Measurements from ENCODE around the gene HDGFL2. TPM values are rescaled to one million over a fixed set of nuclear protein-coding genes. Genes with fewer than 3 reads are reported as not detected.

The HDGFL2 gene
- total and polyA plus RNA-seq, 7 experiments from 2014 or later: 14.0 to 64.6 (median 31.5) TPM

- no peaks in the 10 kb centered on the region for H3K9me3 ChIP-seq (ENCODE audit: control insufficient read depth in 2 of 3, low read length in 3 of 3)
- CTCF ChIA-PET: interaction anchor here (1.5 kb wide), 1 partner anchor 22 kb away, joined by 3 read pairs; no protein-coding TSS in a partner anchor
- no peak overlapping the region for H3K27ac ChIP-seq (ENCODE audit: low read depth, low read length)
- Mint-ChIP-seq H3K4me3 (no peak overlapping the region), H3K4me1 (peaks cover 0 to 8% (median 0%) of the 10 kb centered on the region in 7 donors), H3K36me3 (peaks cover 0 to 21% (median 7%) of the 10 kb centered on the region in 5 donors), H3K9me3 (no peaks in the 10 kb centered on the region), H3K27me3 (no peaks in the 10 kb centered on the region), H3K27ac (no peak overlapping the region)
- H3K4me3 ChIP-seq (ENCODE audit: low read length): no peak overlapping the region
- no peaks in the 10 kb centered on the region for H3K27me3 ChIP-seq (ENCODE audit: control insufficient read depth in 2 of 2, insufficient read depth in 2 of 2, low read length in 2 of 2)
- ATAC-seq (no peak), DNase-seq (no peak)
- intact Hi-C loops (cut with micrococcal nuclease): no loop called here
- POLR2A ChIA-PET: interaction anchor here (0.6 kb wide), 1 partner anchor 19 kb away, joined by 3 read pairs; no protein-coding TSS in a partner anchor
- H3K4me1 ChIP-seq (ENCODE audit: control insufficient read depth in 2 of 2, insufficient read depth in 2 of 2, low read length in 2 of 2): no peaks in the 10 kb centered on the region
- peaks cover 0 to 67% (median 9%) of the 10 kb centered on the region in 3 experiments for H3K36me3 ChIP-seq (ENCODE audit: control insufficient read depth in 2 of 3, insufficient read depth in 3 of 3, low read length in 3 of 3)
Observed at GRCh38 chr19:4502282-4503131, 30.4 kb downstream of the HDGFL2 start.

GRCh38 chr19:4503132-4503824 is 31.2 kb downstream of the HDGFL2 start:
- intact Hi-C loops (cut with micrococcal nuclease): no loop called here
- no peak overlapping the region for H3K27ac Mint-ChIP-seq
- DNase-seq: no peak

GRCh38 chr19:4503825-4504170 is 31.7 kb downstream of the HDGFL2 start:
- Mint-ChIP-seq H3K4me1 (peaks cover 0 to 8% (median 0%) of the 10 kb centered on the region in 7 donors), H3K36me3 (peaks cover 0 to 21% (median 7%) of the 10 kb centered on the region in 5 donors), H3K4me3 (no peak overlapping the region), H3K27me3 (no peaks in the 10 kb centered on the region), H3K27ac (no peak overlapping the region), H3K9me3 (no peaks in the 10 kb centered on the region)
- no peak for ATAC-seq
- Histone ChIP-seq H3K27ac (ENCODE audit: low read depth, low read length) (no peak overlapping the region), H3K36me3 (ENCODE audit: control insufficient read depth in 2 of 3, insufficient read depth in 3 of 3, low read length in 3 of 3) (peaks cover 0 to 54% (median 0%) of the 10 kb centered on the region in 3 experiments), H3K27me3 (ENCODE audit: control insufficient read depth in 2 of 2, insufficient read depth in 2 of 2, low read length in 2 of 2) (no peaks in the 10 kb centered on the region), H3K4me1 (ENCODE audit: control insufficient read depth in 2 of 2, insufficient read depth in 2 of 2, low read length in 2 of 2) (no peaks in the 10 kb centered on the region), H3K9me3 (ENCODE audit: control insufficient read depth in 2 of 3, low read length in 3 of 3) (no peaks in the 10 kb centered on the region), H3K4me3 (ENCODE audit: low read length) (no peak overlapping the region)
- ChIA-PET CTCF (no interaction called here), POLR2A (no interaction called here)
- intact Hi-C loops (cut with micrococcal nuclease): no loop called here
- no peak for DNase-seq

More at GRCh38 chr19:4503132-4503824, 31.2 kb downstream of the HDGFL2 start:
- Histone ChIP-seq H3K27me3 (ENCODE audit: control insufficient read depth in 2 of 2, insufficient read depth in 2 of 2, low read length in 2 of 2) (no peaks in the 10 kb centered on the region), H3K4me3 (ENCODE audit: low read length) (no peak overlapping the region), H3K27ac (ENCODE audit: low read depth, low read length) (no peak overlapping the region), H3K4me1 (ENCODE audit: control insufficient read depth in 2 of 2, insufficient read depth in 2 of 2, low read length in 2 of 2) (no peaks in the 10 kb centered on the region), H3K36me3 (ENCODE audit: control insufficient read depth in 2 of 3, insufficient read depth in 3 of 3, low read length in 3 of 3) (peaks cover 0 to 59% (median 4%) of the 10 kb centered on the region in 3 experiments), H3K9me3 (ENCODE audit: control insufficient read depth in 2 of 3, low read length in 3 of 3) (no peaks in the 10 kb centered on the region)
- ChIA-PET POLR2A (interaction anchor here (0.6 kb wide), 1 partner anchor 19 kb away, joined by 3 read pairs; no protein-coding TSS in a partner anchor), CTCF (interaction anchor here (1.5 kb wide), 1 partner anchor 21 kb away, joined by 3 read pairs; no protein-coding TSS in a partner anchor)
- no peak overlapping the region for H3K4me3 Mint-ChIP-seq
- H3K27me3 Mint-ChIP-seq: no peaks in the 10 kb centered on the region
- H3K4me1 Mint-ChIP-seq: peaks cover 0 to 8% (median 0%) of the 10 kb centered on the region in 7 donors
- H3K9me3 Mint-ChIP-seq: no peaks in the 10 kb centered on the region
- peaks cover 0 to 21% (median 7%) of the 10 kb centered on the region in 5 donors for H3K36me3 Mint-ChIP-seq
- no peak for ATAC-seq

GRCh38 chr19:4504297-4504701 is 32.2 kb downstream of the HDGFL2 start:
- Mint-ChIP-seq H3K4me1 (peaks cover 0 to 8% (median 0%) of the 10 kb centered on the region in 7 donors), H3K27ac (no peak overlapping the region), H3K36me3 (peaks cover 0 to 17% (median 7%) of the 10 kb centered on the region in 5 donors), H3K4me3 (no peak overlapping the region), H3K9me3 (no peaks in the 10 kb centered on the region), H3K27me3 (no peaks in the 10 kb centered on the region)
- ATAC-seq (no peak), DNase-seq (no peak)
- intact Hi-C loops (cut with micrococcal nuclease): no loop called here
- Histone ChIP-seq H3K9me3 (ENCODE audit: control insufficient read depth in 2 of 3, low read length in 3 of 3) (no peaks in the 10 kb centered on the region), H3K27ac (ENCODE audit: low read depth, low read length) (no peak overlapping the region), H3K36me3 (ENCODE audit: control insufficient read depth in 2 of 3, insufficient read depth in 3 of 3, low read length in 3 of 3) (peaks cover 0 to 52% (median 0%) of the 10 kb centered on the region in 3 experiments), H3K4me1 (ENCODE audit: control insufficient read depth in 2 of 2, insufficient read depth in 2 of 2, low read length in 2 of 2) (no peaks in the 10 kb centered on the region), H3K27me3 (ENCODE audit: control insufficient read depth in 2 of 2, insufficient read depth in 2 of 2, low read length in 2 of 2) (no peaks in the 10 kb centered on the region), H3K4me3 (ENCODE audit: low read length) (no peak overlapping the region)
- CTCF ChIA-PET: no interaction called here
- POLR2A ChIA-PET: no interaction called here

DNA sequence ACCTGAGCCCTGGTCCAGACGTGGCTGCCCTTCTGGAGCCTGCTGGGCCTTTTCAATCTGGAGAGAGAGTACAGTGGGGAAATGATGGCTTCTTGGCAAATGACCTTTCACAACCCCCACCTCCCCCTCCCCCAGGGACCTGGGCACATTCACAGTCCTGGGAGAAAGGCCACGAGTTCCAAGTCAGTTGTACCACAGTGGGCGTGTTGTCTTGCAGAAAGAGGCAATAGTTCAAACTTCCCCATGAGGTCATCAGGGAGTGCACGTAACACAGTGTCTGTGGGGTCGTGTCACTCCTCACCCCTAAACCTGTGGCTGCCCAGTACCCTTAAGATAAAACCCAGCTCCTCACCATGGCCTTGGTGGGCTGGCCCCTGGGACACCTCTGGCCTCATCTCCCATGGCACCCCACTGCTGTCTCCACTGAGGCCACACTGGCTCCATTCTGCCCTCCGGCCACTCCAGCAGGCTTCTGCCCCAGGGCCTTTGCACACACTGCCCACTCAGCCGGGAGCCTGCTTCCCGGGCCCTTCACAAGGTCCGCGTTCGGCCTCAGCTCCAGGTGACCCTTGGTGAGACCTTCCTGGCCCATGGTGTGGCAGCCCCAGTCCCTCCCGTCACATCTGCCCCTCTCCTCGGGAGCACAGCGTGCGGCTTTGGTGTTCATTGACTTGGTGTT is 32.9 kb downstream of the HDGFL2 start:
- H3K27me3 Mint-ChIP-seq: no peaks in the 10 kb centered on the region
- CTCF ChIA-PET: no interaction called here
- POLR2A ChIA-PET: interaction anchor here (0.6 kb wide), 2 partner anchors 23 to 1294 kb away, joined by 4 read pairs; no protein-coding TSS in a partner anchor

More for the DNA sequence above, 32.9 kb downstream of the HDGFL2 start:
- DNase-seq: no peak
- no peak for ATAC-seq
- Mint-ChIP-seq H3K9me3 (no peaks in the 10 kb centered on the region), H3K4me1 (peaks cover 0 to 8% (median 0%) of the 10 kb centered on the region in 7 donors), H3K36me3 (peaks cover 0 to 12% (median 7%) of the 10 kb centered on the region in 5 donors), H3K4me3 (no peak overlapping the region), H3K27ac (no peak overlapping the region)
- no peaks in the 10 kb centered on the region for H3K27me3 ChIP-seq (ENCODE audit: control insufficient read depth in 2 of 2, insufficient read depth in 2 of 2, low read length in 2 of 2)
- no peaks in the 10 kb centered on the region for H3K4me1 ChIP-seq (ENCODE audit: control insufficient read depth in 2 of 2, insufficient read depth in 2 of 2, low read length in 2 of 2)
- H3K36me3 ChIP-seq (ENCODE audit: control insufficient read depth in 2 of 3, insufficient read depth in 3 of 3, low read length in 3 of 3): peaks cover 0 to 46% (median 0%) of the 10 kb centered on the region in 3 experiments
- H3K4me3 ChIP-seq (ENCODE audit: low read length): no peak overlapping the region
- H3K27ac ChIP-seq (ENCODE audit: low read depth, low read length): no peak overlapping the region
- intact Hi-C loops (cut with micrococcal nuclease): no loop called here
- H3K9me3 ChIP-seq (ENCODE audit: control insufficient read depth in 2 of 3, low read length in 3 of 3): no peaks in the 10 kb centered on the region

Data from naive thymus-derived CD4-positive, alpha-beta T cell (primary cell).